DND-41 (cell line): Measurements from ENCODE around the gene HAX1.

Experiments
- ATAC-seq: fragments of 200-7000 bp; cut with Tn5 transposase; 3 replicates; pipeline ENCODE4 v1.9.1; 2021; ENCODE audit warnings: low read depth; ENCODE audit not compliant: insufficient read depth
- DNase-seq: peaks from one replicate; pipeline ENCODE4 v3.0.0-alpha.2; 2020
- H2AFZ ChIP-seq: 2 replicates; pipeline ENCODE4 v1.6.0; 2012; ENCODE audit warnings: low read depth, low read length
- H3K27ac ChIP-seq: 2 replicates; pipeline ENCODE4 v1.5.1; 2012; ENCODE audit warnings: low read length, inconsistent platforms
- H3K27me3 ChIP-seq: fragments of 200-600 bp; sonication (generic); 2 replicates; pipeline ENCODE4 v1.6.0; 2012; ENCODE audit warnings: low read length, mild to moderate bottlenecking, inconsistent platforms; ENCODE audit not compliant: insufficient read depth, poor library complexity
- H3K36me3 ChIP-seq: 2 replicates; pipeline ENCODE4 v1.5.1; 2012; ENCODE audit warnings: low read length, inconsistent platforms; ENCODE audit not compliant: insufficient read depth
- H3K4me1 ChIP-seq: 2 replicates; pipeline ENCODE4 v1.5.1; 2012; ENCODE audit warnings: mild to moderate bottlenecking, low read length; ENCODE audit not compliant: insufficient read depth
- H3K4me2 ChIP-seq: 2 replicates; pipeline ENCODE4 v1.6.0; 2012; ENCODE audit warnings: mild to moderate bottlenecking, moderate library complexity, low read length, inconsistent platforms; ENCODE audit not compliant: insufficient read depth
- H3K4me3 ChIP-seq, 2 experiments: fragments of 200-600 bp in 1 of 2; shearing (Covaris generic) in 1 of 2; 2 replicates each; pipeline ENCODE4 v1.5.1; 2012 to 2016; ENCODE audit warnings: inconsistent platforms in 2 of 2, low read length in 2 of 2, mild to moderate bottlenecking in 2 of 2, low read depth in 1 of 2, moderate library complexity in 1 of 2
- H3K79me2 ChIP-seq: 2 replicates; pipeline ENCODE4 v1.6.0; 2012; ENCODE audit warnings: low read length, inconsistent platforms; ENCODE audit not compliant: insufficient read depth
- H3K9ac ChIP-seq: 2 replicates; pipeline ENCODE4 v1.6.0; 2012; ENCODE audit warnings: low read depth, mild to moderate bottlenecking, inconsistent platforms, low read length, moderate library complexity
- H3K9me3 ChIP-seq: 2 replicates; pipeline ENCODE4 v1.5.1; 2012; ENCODE audit warnings: low read length, moderate library complexity, mild to moderate bottlenecking, inconsistent platforms; ENCODE audit not compliant: insufficient read depth, severe bottlenecking
- H4K20me1 ChIP-seq: 2 replicates; pipeline ENCODE4 v1.6.0; 2012; ENCODE audit warnings: low read length; ENCODE audit not compliant: insufficient read depth
- CTCF ChIP-seq: IDR thresholded peaks from 2 replicates; pipeline ENCODE4 v1.5.1; 2012; ENCODE audit warnings: borderline replicate concordance, low read length, moderate library complexity, mild to moderate bottlenecking; ENCODE audit not compliant: poor library complexity, severe bottlenecking; ENCODE audit errors: extremely low read depth
- EZH2 ChIP-seq: IDR thresholded peaks from 3 replicates; pipeline ENCODE4 v1.6.1; 2012; ENCODE audit warnings: borderline replicate concordance, low read depth, mild to moderate bottlenecking, moderate library complexity, low read length, inconsistent platforms; ENCODE audit not compliant: severe bottlenecking

Gene HAX1

DNA sequence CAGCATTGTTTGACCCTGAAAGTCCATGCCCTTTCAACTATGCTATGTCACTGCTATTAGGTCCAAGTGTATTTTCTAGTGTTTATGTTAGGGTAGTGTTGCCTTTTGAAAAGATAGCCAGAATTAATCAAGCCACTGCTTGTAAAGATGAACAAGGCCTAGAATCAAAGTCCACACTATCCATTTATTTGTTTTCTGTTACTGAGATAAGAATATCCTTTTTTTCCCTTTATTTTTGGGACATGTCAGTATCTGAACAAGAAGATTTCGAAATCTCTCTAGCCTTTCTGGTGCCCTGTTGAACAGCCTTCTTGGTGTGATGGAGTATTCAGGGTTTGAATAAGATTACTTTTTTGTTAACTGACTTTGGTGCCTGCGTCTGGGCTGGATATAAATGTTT is 35.0 kb upstream of the HAX1 start:
- Histone ChIP-seq H3K9me3 (no peaks in the 10 kb centered on the region), H4K20me1 (peaks cover 41% of the 10 kb centered on the region; the same call in 1 of the 2 replicates), H3K4me3 (no peak overlapping the region), H3K4me2 (no peak overlapping the region), H3K27me3 (no peaks in the 10 kb centered on the region), H3K36me3 (peaks cover 94% of the 10 kb centered on the region), H3K9ac (no peak overlapping the region), H2AFZ (no peak overlapping the region), H3K4me1 (no peaks in the 10 kb centered on the region), H3K79me2 (peaks cover 73% of the 10 kb centered on the region), H3K27ac (no peak overlapping the region)
- DNase-seq (no peak), ATAC-seq (no peak)
- TF ChIP-seq CTCF: no peak
- TF ChIP-seq EZH2: no peak

DNA sequence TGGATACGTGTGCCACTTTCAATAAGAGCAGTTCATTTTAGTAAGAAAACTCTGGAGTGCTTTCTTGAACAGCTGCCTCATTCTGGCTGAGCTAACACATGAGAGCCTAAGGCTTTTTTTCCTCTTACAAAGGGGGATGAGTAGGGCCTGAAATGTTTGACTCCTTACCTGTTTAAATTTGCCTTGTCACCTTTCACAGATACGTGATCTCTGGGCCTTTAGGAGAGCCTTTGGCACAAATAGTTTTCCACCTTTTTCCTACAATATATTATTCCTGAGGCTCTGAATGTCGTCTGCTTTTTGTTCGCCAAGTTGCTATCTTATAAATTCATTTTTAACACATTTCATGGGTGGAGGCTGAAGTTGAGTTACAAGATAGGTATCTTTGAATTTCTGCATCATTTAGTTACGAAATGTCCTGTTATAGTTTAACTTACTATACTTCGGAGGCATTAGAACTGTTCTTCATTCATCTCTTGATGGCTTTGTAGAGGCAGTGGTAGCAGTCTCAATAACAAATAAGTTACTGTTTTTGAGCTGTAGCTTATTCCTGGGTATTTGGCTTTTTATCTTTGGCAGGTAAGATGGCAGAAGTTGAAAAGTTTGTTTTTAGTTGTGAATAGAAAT is 34.4 kb upstream of the HAX1 start:
- Histone ChIP-seq H4K20me1 (peaks cover 37% of the 10 kb centered on the region; the same call in 1 of the 2 replicates), H3K4me2 (no peak overlapping the region), H3K79me2 (peaks cover 68% of the 10 kb centered on the region), H3K27ac (no peak overlapping the region), H3K9ac (no peak overlapping the region), H2AFZ (no peak overlapping the region), H3K36me3 (peaks cover 95% of the 10 kb centered on the region), H3K4me3 (no peak overlapping the region), H3K4me1 (no peaks in the 10 kb centered on the region), H3K27me3 (no peaks in the 10 kb centered on the region), H3K9me3 (no peaks in the 10 kb centered on the region)
- TF ChIP-seq EZH2 (no peak), CTCF (no peak)
- DNase-seq (no peak), ATAC-seq (no peak)

- Histone ChIP-seq H3K9me3 (no peaks in the 10 kb centered on the region), H3K9ac (no peak overlapping the region), H3K4me2 (no peak overlapping the region), H3K27me3 (no peaks in the 10 kb centered on the region), H3K4me1 (no peaks in the 10 kb centered on the region), H3K4me3 (no peak overlapping the region), H3K27ac (no peak overlapping the region), H3K36me3 (peaks cover 97% of the 10 kb centered on the region), H4K20me1 (peaks cover 35% of the 10 kb centered on the region; the same call in 1 of the 2 replicates), H3K79me2 (peaks cover 62% of the 10 kb centered on the region), H2AFZ (no peak overlapping the region)
- TF ChIP-seq CTCF: no peak
- no peak for TF ChIP-seq EZH2
- DNase-seq: no peak
- ATAC-seq: no peak
These were observed 32.9 kb upstream of the HAX1 start for GRCh38 chr1:154239491-154239890.
